GM12872 (cell line): ENCODE measurements around the gene TANC1.

Experiments
- CTCF ChIP-seq: IDR thresholded peaks from 3 replicates; pipeline ENCODE4 v1.5.1; 2011; ENCODE audit warnings: low read depth, mild to moderate bottlenecking, low read length, moderate library complexity; ENCODE audit not compliant: insufficient read depth

The TANC1 gene

GRCh38 chr2:159138642-159139182, 170.3 kb downstream of the TANC1 start:
- TF ChIP-seq CTCF = no peak

GRCh38 chr2:159139216-159139933, 170.9 kb downstream of the TANC1 start:
- no peak for TF ChIP-seq CTCF

GRCh38 chr2:159140070-159140769, 171.8 kb downstream of the TANC1 start:
- no peak for TF ChIP-seq CTCF

GRCh38 chr2:159140821-159141220, 172.4 kb downstream of the TANC1 start:
- 0 out of 3 replicates have a peak, but pooled peaks have one; percentile 2 for TF ChIP-seq CTCF

GRCh38 chr2:159144776-159145614, 176.6 kb downstream of the TANC1 start:
- TF ChIP-seq CTCF = no peak

- TF ChIP-seq CTCF = no peak
Observed at GRCh38 chr2:159145745-159146354, 177.4 kb downstream of the TANC1 start.
